HCT116 (cell line): ENCODE results near the gene CYP2A13. TPM values are rescaled to one million over a fixed set of nuclear protein-coding genes. Genes with fewer than 3 reads are reported as not detected.

Experiments used
- total RNA-seq: library from RNA; stranded (reverse); gene quantifications from one replicate; pipeline ENCODE4 v1.2.1, GENCODE V29; 2021; ENCODE audit not compliant: unreplicated experiment

The CYP2A13 gene
- total RNA-seq, 1 experiment from 2014 or later: not detected

Other genes starting within 250 kb of the CYP2A13 start
- gene CYP2A6, start 238.0 kb upstream of the CYP2A13 start, total RNA-seq: 0.57 TPM
- not detected for gene CYP2A7, start 206.2 kb upstream of the CYP2A13 start, total RNA-seq
- gene CYP2B6, start 97.2 kb upstream of the CYP2A13 start, total RNA-seq: 0.74 TPM
- gene CYP2F1, start 26.0 kb downstream of the CYP2A13 start, total RNA-seq: not detected
- 17.6 TPM for gene CYP2S1, start 104.8 kb downstream of the CYP2A13 start, total RNA-seq
- 47.4 TPM for gene AXL, start 130.8 kb downstream of the CYP2A13 start, total RNA-seq
- 201 TPM for gene HNRNPUL1, start 175.9 kb downstream of the CYP2A13 start, total RNA-seq
- 23.0 TPM for gene CCDC97, start 221.7 kb downstream of the CYP2A13 start, total RNA-seq